Measurements from ENCODE around the gene DDX23.

GRCh38 chr12:48824112-48824511 is 27.9 kb downstream of the DDX23 start:
- TF ChIP-seq CTCF (IDR thresholded peaks at IDR 0.05), result no peak
- no peak for TF ChIP-seq USF2 (CRISPR knock-in tag; IDR thresholded peaks at IDR 0.05)
- TF ChIP-seq TP53 (CRISPR knock-in tag; IDR thresholded peaks at IDR 0.05), result no peak
- no peak for TF ChIP-seq NR1H2 (CRISPR knock-in tag; IDR thresholded peaks at IDR 0.05)
- TF ChIP-seq NFE2L1 (CRISPR knock-in tag; IDR thresholded peaks at IDR 0.05), result no peak
- no peak for TF ChIP-seq MLX (CRISPR knock-in tag; IDR thresholded peaks at IDR 0.05)
- no peak for TF ChIP-seq MAX (CRISPR knock-in tag; IDR thresholded peaks at IDR 0.05)
- no peak for TF ChIP-seq CREM (CRISPR knock-in tag; IDR thresholded peaks at IDR 0.05)
- TF ChIP-seq SP1 (CRISPR knock-in tag; conservative IDR thresholded peaks at IDR 0.05), result no peak
- no peak for TF ChIP-seq ZNF532 (CRISPR knock-in tag; IDR thresholded peaks at IDR 0.05; ENCODE audit: borderline replicate concordance)
- TF ChIP-seq NFYB (CRISPR knock-in tag; conservative IDR thresholded peaks at IDR 0.05; ENCODE audit: low read depth), result no peak
- no peak for TF ChIP-seq ZNF317 (CRISPR knock-in tag; IDR thresholded peaks at IDR 0.05; ENCODE audit: borderline replicate concordance, low read depth)

All from WTC11 (cell line).